HEK293T (cell line): ENCODE results near the gene LDAF1.

ENCODE experiments used
- BHLHE40 ChIP-seq: fragments of 450-650 bp; IDR thresholded peaks from 2 replicates; pipeline ENCODE4 v1.6.1; 2016; ENCODE audit warnings: mild to moderate bottlenecking, moderate library complexity, borderline replicate concordance
- FOXM1 ChIP-seq: fragments of 450-650 bp; IDR thresholded peaks from 2 replicates; pipeline ENCODE4 v1.6.1; 2017; ENCODE audit warnings: mild to moderate bottlenecking, borderline replicate concordance
- PKNOX1 ChIP-seq: fragments of 450-650 bp; IDR thresholded peaks from 2 replicates; pipeline ENCODE4 v1.6.1; 2016

DNA sequence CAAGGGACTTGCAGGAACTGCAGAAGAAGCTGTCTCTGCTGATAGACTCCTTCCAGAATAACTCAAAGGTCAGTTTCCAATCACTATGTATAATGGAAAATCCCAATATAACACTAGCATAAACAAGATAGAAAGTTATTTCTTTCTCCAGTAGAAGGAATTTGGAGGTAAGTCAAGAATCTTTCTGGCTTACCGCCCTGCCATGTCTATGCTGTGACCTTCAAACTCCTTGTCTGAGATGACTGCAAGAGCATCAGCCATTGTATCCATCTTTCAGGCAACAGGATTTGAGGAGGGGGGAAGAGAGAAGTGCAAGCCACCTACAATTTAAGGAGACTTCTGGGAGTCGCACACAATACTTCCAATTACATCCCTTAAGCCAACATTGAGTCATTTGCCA lies 2.7 kb downstream of the LDAF1 start:
- TF ChIP-seq FOXM1 (no peak), BHLHE40 (no peak), PKNOX1 (no peak)
